T-helper 2 cell treated with Interferon-gamma antibody and Interleukin-4, amounts not matched to agents 5 μg/mL and 100 μg/mL, for 36 hours (primary cell): ENCODE results near the gene IL13.

Experiments
- DNase-seq: peaks from one replicate; pipeline ENCODE4 v3.0.0; 2021; ENCODE audit warnings: low spot score
- H3K27ac Mint-ChIP-seq: one replicate; pipeline ENCODE4 v1.8.0; 2021; ENCODE audit warnings: mild to moderate bottlenecking, mixed read lengths
- H3K27me3 Mint-ChIP-seq: one replicate; pipeline ENCODE4 v1.8.0; 2021; ENCODE audit warnings: low read depth, mixed read lengths
- H3K36me3 Mint-ChIP-seq: one replicate; pipeline ENCODE4 v1.8.0; 2021; ENCODE audit warnings: low read depth, mixed read lengths
- H3K4me1 Mint-ChIP-seq: one replicate; pipeline ENCODE4 v1.8.0; 2021; ENCODE audit warnings: low read depth, mixed read lengths
- H3K4me3 Mint-ChIP-seq: one replicate; pipeline ENCODE4 v1.8.0; 2022; ENCODE audit warnings: mild to moderate bottlenecking, moderate library complexity, mixed read lengths
- H3K9me3 Mint-ChIP-seq: one replicate; pipeline ENCODE4 v1.8.0; 2021; ENCODE audit warnings: mixed read lengths

IL13 gene

GRCh38 chr5:132662004-132662401 is 4.0 kb downstream of the IL13 start:
- Mint-ChIP-seq H3K36me3 (no peaks in the 10 kb centered on the region), H3K27me3 (peaks cover under 1% of the 10 kb centered on the region), H3K9me3 (no peaks in the 10 kb centered on the region), H3K27ac (peak overlapping the region; percentile 23), H3K4me3 (no peak overlapping the region), H3K4me1 (peaks cover 52% of the 10 kb centered on the region)
- no peak for DNase-seq

- Mint-ChIP-seq H3K4me1 (peaks cover 45% of the 10 kb centered on the region), H3K9me3 (no peaks in the 10 kb centered on the region), H3K27me3 (no peaks in the 10 kb centered on the region), H3K36me3 (no peaks in the 10 kb centered on the region), H3K4me3 (peak overlapping the region; percentile 13), H3K27ac (peak overlapping the region; percentile 83)
- peak; percentile 83 for DNase-seq
Measured at GRCh38 chr5:132662925-132663770, 5.2 kb downstream of the IL13 start.

- peak overlapping the region; percentile 40 for H3K4me3 Mint-ChIP-seq
- peak; percentile 41 for DNase-seq
- peak overlapping the region; percentile 83 for H3K27ac Mint-ChIP-seq
- H3K36me3 Mint-ChIP-seq, result no peaks in the 10 kb centered on the region
- H3K27me3 Mint-ChIP-seq, result no peaks in the 10 kb centered on the region
- H3K4me1 Mint-ChIP-seq, result peaks cover 42% of the 10 kb centered on the region
- no peaks in the 10 kb centered on the region for H3K9me3 Mint-ChIP-seq
Measured at GRCh38 chr5:132663771-132664695, 6.1 kb downstream of the IL13 start.

GRCh38 chr5:132664696-132665209 is 6.8 kb downstream of the IL13 start:
- H3K4me3 Mint-ChIP-seq, result no peak overlapping the region
- peak overlapping the region; percentile 83 for H3K27ac Mint-ChIP-seq
- no peaks in the 10 kb centered on the region for H3K36me3 Mint-ChIP-seq
- no peaks in the 10 kb centered on the region for H3K27me3 Mint-ChIP-seq
- H3K4me1 Mint-ChIP-seq, result peaks cover 40% of the 10 kb centered on the region
- no peaks in the 10 kb centered on the region for H3K9me3 Mint-ChIP-seq
- no peak for DNase-seq

- H3K36me3 Mint-ChIP-seq, result no peaks in the 10 kb centered on the region
- H3K4me1 Mint-ChIP-seq, result peaks cover 40% of the 10 kb centered on the region
- H3K27me3 Mint-ChIP-seq, result no peaks in the 10 kb centered on the region
- no peak overlapping the region for H3K4me3 Mint-ChIP-seq
- peak overlapping the region; percentile 44 for H3K27ac Mint-ChIP-seq
- no peaks in the 10 kb centered on the region for H3K9me3 Mint-ChIP-seq
- no peak for DNase-seq
Measured at GRCh38 chr5:132665574-132666080, 7.7 kb downstream of the IL13 start.

- H3K4me3 Mint-ChIP-seq, result no peak overlapping the region
- no peak overlapping the region for H3K27ac Mint-ChIP-seq
- H3K27me3 Mint-ChIP-seq, result no peaks in the 10 kb centered on the region
- H3K9me3 Mint-ChIP-seq, result peaks cover 4% of the 10 kb centered on the region
- H3K4me1 Mint-ChIP-seq, result peaks cover 36% of the 10 kb centered on the region
- H3K36me3 Mint-ChIP-seq, result no peaks in the 10 kb centered on the region
- DNase-seq, result no peak
Measured at GRCh38 chr5:132666310-132667123, 8.5 kb downstream of the IL13 start.

- Mint-ChIP-seq H3K4me3 (no peak overlapping the region), H3K27ac (no peak overlapping the region), H3K4me1 (peaks cover 36% of the 10 kb centered on the region), H3K9me3 (peaks cover 4% of the 10 kb centered on the region), H3K27me3 (no peaks in the 10 kb centered on the region), H3K36me3 (no peaks in the 10 kb centered on the region)
- no peak for DNase-seq
Measured at GRCh38 chr5:132667309-132667708, 9.3 kb downstream of the IL13 start.

GRCh38 chr5:132667761-132668705 is 10.1 kb downstream of the IL13 start:
- H3K4me3 Mint-ChIP-seq, result no peak overlapping the region
- no peak overlapping the region for H3K27ac Mint-ChIP-seq
- H3K36me3 Mint-ChIP-seq, result no peaks in the 10 kb centered on the region
- peaks cover 31% of the 10 kb centered on the region for H3K4me1 Mint-ChIP-seq
- peaks cover 4% of the 10 kb centered on the region for H3K9me3 Mint-ChIP-seq
- DNase-seq, result no peak
- no peaks in the 10 kb centered on the region for H3K27me3 Mint-ChIP-seq

GRCh38 chr5:132668706-132669454 is 10.9 kb downstream of the IL13 start:
- peak overlapping the region; percentile 15 for H3K27ac Mint-ChIP-seq
- peaks cover 31% of the 10 kb centered on the region for H3K4me1 Mint-ChIP-seq
- DNase-seq, result no peak
- peaks cover 4% of the 10 kb centered on the region for H3K9me3 Mint-ChIP-seq
- no peaks in the 10 kb centered on the region for H3K27me3 Mint-ChIP-seq
- no peak overlapping the region for H3K4me3 Mint-ChIP-seq
- no peaks in the 10 kb centered on the region for H3K36me3 Mint-ChIP-seq

GRCh38 chr5:132669455-132669820 is 11.5 kb downstream of the IL13 start:
- peaks cover 4% of the 10 kb centered on the region for H3K9me3 Mint-ChIP-seq
- DNase-seq, result no peak
- no peak overlapping the region for H3K4me3 Mint-ChIP-seq
- H3K27me3 Mint-ChIP-seq, result no peaks in the 10 kb centered on the region
- no peak overlapping the region for H3K27ac Mint-ChIP-seq
- peaks cover 31% of the 10 kb centered on the region for H3K4me1 Mint-ChIP-seq
- H3K36me3 Mint-ChIP-seq, result no peaks in the 10 kb centered on the region

- Mint-ChIP-seq H3K27ac (no peak overlapping the region), H3K4me3 (no peak overlapping the region), H3K4me1 (peaks cover 34% of the 10 kb centered on the region), H3K27me3 (no peaks in the 10 kb centered on the region), H3K36me3 (peaks cover 2% of the 10 kb centered on the region), H3K9me3 (peaks cover 4% of the 10 kb centered on the region)
- no peak for DNase-seq
Measured at GRCh38 chr5:132669966-132670882, 12.3 kb downstream of the IL13 start.
